Uterus (tissue), 4 donors: ENCODE measurements around the gene MDK. TPM values are rescaled to one million over a fixed set of nuclear protein-coding genes. Genes with fewer than 3 reads are reported as not detected.

Source experiments
- DNase-seq, 2 donors: peaks; one replicate each; pipeline ENCODE4 v3.0.0-alpha.2; 2019 to 2020
- H3K27ac ChIP-seq, 2 donors: fragments of 200-600 bp; sonication (generic); 1 replicate in 1 of 2; 2 replicates in 1 of 2; pipeline ENCODE4 v1.5.1; 2016 to 2018
- H3K27me3 ChIP-seq, 2 donors: fragments of 200-600 bp; sonication (generic); one replicate each; pipeline ENCODE4 v1.5.1; 2018 to 2019; ENCODE audit warnings: control low read depth in 1 of 2
- H3K36me3 ChIP-seq, 2 donors: fragments of 200-600 bp; sonication (generic); one replicate each; pipeline ENCODE4 v1.5.1; 2019; ENCODE audit warnings: control low read depth in 1 of 2
- H3K4me1 ChIP-seq, 2 donors: fragments of 200-600 bp; sonication (generic); one replicate each; pipeline ENCODE4 v1.5.1; 2018 to 2019; ENCODE audit warnings: control low read depth in 1 of 2
- H3K4me3 ChIP-seq, 2 donors: fragments of 200-600 bp; sonication (generic); 1 replicate in 1 of 2; 2 replicates in 1 of 2; pipeline ENCODE4 v1.5.1; 2018 to 2019; ENCODE audit warnings: mild to moderate bottlenecking in 1 of 2
- H3K9me3 ChIP-seq, 2 donors: fragments of 200-600 bp; sonication (generic); one replicate each; pipeline ENCODE4 v1.5.1; 2019; ENCODE audit warnings: control low read depth in 1 of 2
- POLR2A ChIP-seq, 2 donors: fragments of 450-650 bp; IDR thresholded peaks; one replicate each; pipeline ENCODE4 v1.6.1; 2016; ENCODE audit warnings: antibody characterized with exemption in 2 of 2, mild to moderate bottlenecking in 1 of 2, moderate library complexity in 1 of 2
- intact Hi-C: fragments of 100-400 bp; cut with DNase I; formaldehyde crosslinking; loops from one replicate; pipeline ENCODE4 v1.15.1; 2023; ENCODE audit warnings: low total_unique reads
- total RNA-seq, 4 donors: library from RNA; depleted of rRNA in 3 of 4; stranded (reverse); fragments of >200 nt in 3 of 4; gene quantifications; one replicate each; pipeline versions ENCODE4 v1.1.0 to v1.2.4, GENCODE V29; 2014 to 2023
- TF ChIP-seq, protein P1 (sequence below), 4 experiments: fragments of 200-600 bp in 2 of 4; fragments of 450-650 bp in 2 of 4; sonication (generic) in 2 of 4; IDR thresholded peaks; one replicate each; pipeline ENCODE4 v1.5.1; 2016 to 2019; ENCODE audit warnings: antibody characterized with exemption in 4 of 4, mild to moderate bottlenecking in 2 of 4, moderate library complexity in 1 of 4
- donor health status: DM: yes; HTN: yes; CAD: no.

MDK gene
- total RNA-seq, 4 donors from 2014 or later: 61.7 to 305 (median 103) TPM

DNA sequence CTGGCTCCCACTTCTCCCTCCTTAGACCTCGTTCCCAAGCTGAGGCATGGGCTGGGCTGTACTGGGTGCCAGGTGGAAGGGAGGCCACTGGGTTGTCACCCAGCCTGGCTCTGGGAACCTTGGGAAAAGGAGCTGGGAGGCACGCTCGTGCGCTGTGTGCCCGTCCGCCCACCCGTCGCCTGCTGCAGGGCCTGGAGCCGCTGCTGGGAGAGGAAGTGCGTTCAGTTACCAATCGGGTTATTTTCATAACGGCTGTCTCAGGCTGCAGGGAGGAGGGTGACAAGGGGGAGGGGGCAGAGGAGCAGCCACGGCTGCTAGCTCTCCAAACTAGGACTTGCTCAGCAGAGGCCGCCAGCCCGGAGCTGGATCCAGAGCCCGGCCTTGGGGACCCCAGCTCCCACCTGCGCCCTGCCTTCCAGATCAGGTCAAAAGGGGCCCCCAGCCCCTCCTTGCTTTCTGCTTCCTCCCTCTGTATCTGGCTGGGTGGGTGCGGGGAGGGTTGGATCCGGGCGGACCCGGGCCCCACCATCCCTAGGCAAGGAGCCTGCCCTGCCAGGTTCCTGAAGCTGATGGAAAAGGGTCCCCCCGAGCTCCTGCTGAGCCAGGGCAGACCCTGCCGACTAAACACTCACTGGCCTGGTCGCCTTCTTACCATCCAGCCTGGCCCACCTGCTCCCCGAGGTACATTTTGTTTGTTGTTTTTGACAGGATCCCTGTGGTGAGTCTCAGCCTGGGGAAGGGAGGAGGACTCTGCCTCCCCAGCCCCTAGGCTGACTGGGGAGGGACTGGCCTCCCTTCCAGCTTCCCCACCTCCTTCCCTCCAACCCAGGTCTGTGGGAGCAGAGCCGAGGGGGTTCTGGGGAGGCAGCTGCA, 19.9 kb upstream of the MDK start:
- H3K27ac ChIP-seq: peak overlapping the region; percentile 58 to 67
- TF ChIP-seq, protein P1, sequence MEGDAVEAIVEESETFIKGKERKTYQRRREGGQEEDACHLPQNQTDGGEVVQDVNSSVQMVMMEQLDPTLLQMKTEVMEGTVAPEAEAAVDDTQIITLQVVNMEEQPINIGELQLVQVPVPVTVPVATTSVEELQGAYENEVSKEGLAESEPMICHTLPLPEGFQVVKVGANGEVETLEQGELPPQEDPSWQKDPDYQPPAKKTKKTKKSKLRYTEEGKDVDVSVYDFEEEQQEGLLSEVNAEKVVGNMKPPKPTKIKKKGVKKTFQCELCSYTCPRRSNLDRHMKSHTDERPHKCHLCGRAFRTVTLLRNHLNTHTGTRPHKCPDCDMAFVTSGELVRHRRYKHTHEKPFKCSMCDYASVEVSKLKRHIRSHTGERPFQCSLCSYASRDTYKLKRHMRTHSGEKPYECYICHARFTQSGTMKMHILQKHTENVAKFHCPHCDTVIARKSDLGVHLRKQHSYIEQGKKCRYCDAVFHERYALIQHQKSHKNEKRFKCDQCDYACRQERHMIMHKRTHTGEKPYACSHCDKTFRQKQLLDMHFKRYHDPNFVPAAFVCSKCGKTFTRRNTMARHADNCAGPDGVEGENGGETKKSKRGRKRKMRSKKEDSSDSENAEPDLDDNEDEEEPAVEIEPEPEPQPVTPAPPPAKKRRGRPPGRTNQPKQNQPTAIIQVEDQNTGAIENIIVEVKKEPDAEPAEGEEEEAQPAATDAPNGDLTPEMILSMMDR (IDR thresholded peaks at IDR 0.05): no peak
- TF ChIP-seq POLR2A (IDR thresholded peaks at IDR 0.05): no peak
- H3K36me3 ChIP-seq: no peaks in the 10 kb centered on the region
- H3K9me3 ChIP-seq: no peaks in the 10 kb centered on the region
- intact Hi-C loops: no loop called here
- H3K4me1 ChIP-seq: peaks cover 0 to 7% of the 10 kb centered on the region in 2 donors
- H3K27me3 ChIP-seq: no peaks in the 10 kb centered on the region
- no peak overlapping the region for H3K4me3 ChIP-seq
- no peak for DNase-seq

DNA sequence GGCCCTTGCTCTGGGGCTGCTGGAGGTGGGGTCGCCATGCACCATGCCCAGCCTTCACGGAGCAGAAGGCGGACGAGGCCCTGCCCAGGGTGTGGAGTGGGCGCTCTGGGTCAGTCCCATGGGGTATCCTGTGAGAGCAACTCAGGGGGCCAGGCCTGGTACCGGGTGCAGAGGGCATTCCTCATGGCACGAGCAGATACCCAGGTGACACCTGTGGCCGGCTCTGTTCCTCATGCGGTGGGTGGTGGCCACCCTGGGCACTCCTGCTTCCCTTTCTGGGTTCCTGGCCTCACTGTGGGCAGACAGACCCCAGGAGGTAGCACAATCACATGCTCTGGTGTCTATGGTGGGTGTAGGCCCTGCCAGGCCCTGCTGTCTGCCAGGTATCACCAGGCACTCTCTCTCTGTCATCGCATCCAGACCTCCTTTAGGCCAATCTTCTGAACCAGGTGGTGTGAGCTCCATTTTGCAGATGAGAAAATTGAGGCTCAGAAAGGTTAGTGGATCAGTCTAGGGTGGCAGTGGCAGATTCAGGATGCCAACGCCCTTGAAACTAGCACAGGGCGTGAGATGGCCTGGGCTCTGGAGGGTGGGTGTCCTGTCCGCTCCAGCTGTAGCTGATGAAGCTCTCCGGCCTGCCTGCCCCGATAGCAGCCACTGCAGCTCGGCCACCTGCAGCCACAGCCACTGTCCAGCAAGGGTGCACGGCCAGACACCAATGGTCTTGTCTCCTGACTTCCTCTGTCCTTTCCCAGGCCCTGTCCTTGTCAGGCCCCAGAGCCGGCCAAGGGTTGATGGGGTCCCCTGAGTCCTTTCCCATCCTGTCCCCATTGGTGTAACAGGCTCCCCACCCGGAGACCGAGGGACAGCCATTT, 19.1 kb upstream of the MDK start:
- intact Hi-C loops: no loop called here
- TF ChIP-seq, protein P1 (IDR thresholded peaks at IDR 0.05): no peak
- TF ChIP-seq POLR2A (IDR thresholded peaks at IDR 0.05): no peak
- H3K4me3 ChIP-seq: no peak overlapping the region
- H3K36me3 ChIP-seq: no peaks in the 10 kb centered on the region
- no peak for DNase-seq
- peaks cover 0 to 7% of the 10 kb centered on the region in 2 donors for H3K4me1 ChIP-seq
- no peaks in the 10 kb centered on the region for H3K9me3 ChIP-seq
- H3K27me3 ChIP-seq: no peaks in the 10 kb centered on the region
- peak overlapping the region; percentile 58 to 67 for H3K27ac ChIP-seq

DNA sequence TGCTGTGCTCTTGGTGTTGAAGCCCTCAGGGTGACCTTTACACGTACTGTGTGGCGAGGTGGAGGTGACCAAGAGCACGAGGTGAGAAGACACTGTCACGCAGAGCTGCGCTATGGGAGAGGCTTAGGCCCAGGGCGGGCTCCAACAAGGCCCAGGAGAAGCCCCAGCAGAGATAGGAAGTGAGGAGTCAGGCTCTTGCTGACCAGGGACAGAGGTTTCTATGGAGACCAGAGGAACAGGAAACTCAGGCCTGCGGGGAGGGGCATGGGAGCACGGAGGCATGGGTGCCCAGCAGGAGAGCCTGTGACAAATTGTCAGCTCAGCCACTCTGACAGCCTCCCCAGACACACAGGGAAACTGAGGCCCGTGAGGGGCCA, 18.4 kb upstream of the MDK start:
- no peaks in the 10 kb centered on the region for H3K36me3 ChIP-seq
- no peaks in the 10 kb centered on the region for H3K9me3 ChIP-seq
- TF ChIP-seq, protein P1 (IDR thresholded peaks at IDR 0.05): no peak
- no peak for TF ChIP-seq POLR2A (IDR thresholded peaks at IDR 0.05)
- DNase-seq: peak in 1 of 2 donors; percentile 56
- H3K4me3 ChIP-seq: no peak overlapping the region
- intact Hi-C loops: no loop called here
- H3K4me1 ChIP-seq: peaks cover 0 to 7% of the 10 kb centered on the region in 2 donors
- H3K27ac ChIP-seq: peak overlapping the region; percentile 58 to 67
- H3K27me3 ChIP-seq: no peaks in the 10 kb centered on the region

DNA sequence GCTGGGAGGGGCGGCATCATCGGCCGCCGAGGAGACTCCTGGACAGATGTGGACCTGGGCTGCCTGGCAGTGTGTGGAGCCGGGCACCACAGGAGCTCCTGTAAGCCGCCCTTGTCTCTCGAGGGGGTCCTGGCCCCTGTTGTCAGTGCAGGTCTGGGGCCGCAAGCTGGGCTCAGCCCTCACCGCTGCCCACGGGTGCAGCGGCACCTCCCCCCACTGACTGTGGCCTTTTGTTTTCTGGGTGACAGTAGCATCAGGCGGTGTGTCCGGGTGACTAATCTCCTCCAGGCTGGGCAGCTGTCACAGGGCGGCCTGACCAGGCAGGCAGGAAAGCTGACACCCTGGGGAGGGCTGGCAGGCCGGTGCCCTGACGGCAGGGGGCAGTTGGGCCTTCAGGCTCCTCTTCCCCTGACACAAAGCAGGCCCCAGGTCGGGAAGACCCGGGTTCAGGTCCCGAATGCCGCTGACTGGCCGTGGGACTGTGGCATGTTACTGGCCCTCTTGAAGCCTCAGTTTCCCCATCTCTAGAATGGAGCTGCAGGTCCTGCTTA, 17.9 kb upstream of the MDK start:
- Histone ChIP-seq H3K27me3 (no peaks in the 10 kb centered on the region), H3K9me3 (no peaks in the 10 kb centered on the region), H3K4me1 (peaks cover 0 to 7% of the 10 kb centered on the region in 2 donors), H3K27ac (peak overlapping the region; percentile 15 to 67), H3K36me3 (no peaks in the 10 kb centered on the region), H3K4me3 (no peak overlapping the region)
- DNase-seq: no peak
- intact Hi-C loops: no loop called here
- TF ChIP-seq POLR2A (IDR thresholded peaks at IDR 0.05): no peak
- TF ChIP-seq, protein P1 (IDR thresholded peaks at IDR 0.05): no peak
